Uterus (tissue), 4 donors: Measurements from ENCODE around the gene TYRO3. TPM values are rescaled to one million over a fixed set of nuclear protein-coding genes. Genes with fewer than 3 reads are reported as not detected.

Experiments used
- DNase-seq, 2 donors: peaks; one replicate each; pipeline ENCODE4 v3.0.0-alpha.2; 2019 to 2020
- H3K27ac ChIP-seq, 2 donors: fragments of 200-600 bp; sonication (generic); 1 replicate in 1 of 2; 2 replicates in 1 of 2; pipeline ENCODE4 v1.5.1; 2016 to 2018
- H3K27me3 ChIP-seq, 2 donors: fragments of 200-600 bp; sonication (generic); one replicate each; pipeline ENCODE4 v1.5.1; 2018 to 2019; ENCODE audit warnings: control low read depth in 1 of 2
- H3K36me3 ChIP-seq, 2 donors: fragments of 200-600 bp; sonication (generic); one replicate each; pipeline ENCODE4 v1.5.1; 2019; ENCODE audit warnings: control low read depth in 1 of 2
- H3K4me1 ChIP-seq, 2 donors: fragments of 200-600 bp; sonication (generic); one replicate each; pipeline ENCODE4 v1.5.1; 2018 to 2019; ENCODE audit warnings: control low read depth in 1 of 2
- H3K4me3 ChIP-seq, 2 donors: fragments of 200-600 bp; sonication (generic); 1 replicate in 1 of 2; 2 replicates in 1 of 2; pipeline ENCODE4 v1.5.1; 2018 to 2019; ENCODE audit warnings: mild to moderate bottlenecking in 1 of 2
- H3K9me3 ChIP-seq, 2 donors: fragments of 200-600 bp; sonication (generic); one replicate each; pipeline ENCODE4 v1.5.1; 2019; ENCODE audit warnings: control low read depth in 1 of 2
- CTCF ChIP-seq, 4 experiments: fragments of 200-600 bp in 2 of 4; fragments of 450-650 bp in 2 of 4; sonication (generic) in 2 of 4; IDR thresholded peaks; one replicate each; pipeline ENCODE4 v1.5.1; 2016 to 2019; ENCODE audit warnings: antibody characterized with exemption in 4 of 4, mild to moderate bottlenecking in 2 of 4, moderate library complexity in 1 of 4
- POLR2A ChIP-seq, 2 donors: fragments of 450-650 bp; IDR thresholded peaks; one replicate each; pipeline ENCODE4 v1.6.1; 2016; ENCODE audit warnings: antibody characterized with exemption in 2 of 2, mild to moderate bottlenecking in 1 of 2, moderate library complexity in 1 of 2
- intact Hi-C: fragments of 100-400 bp; cut with DNase I; formaldehyde crosslinking; loops from one replicate; pipeline ENCODE4 v1.15.1; 2023; ENCODE audit warnings: low total_unique reads
- total RNA-seq, 4 donors: library from RNA; depleted of rRNA in 3 of 4; stranded (reverse); fragments of >200 nt in 3 of 4; gene quantifications; one replicate each; pipeline versions ENCODE4 v1.1.0 to v1.2.4, GENCODE V29; 2014 to 2023
- donor health status: DM: yes; HTN: yes; CAD: no.

TYRO3 gene
- total RNA-seq, 4 donors from 2014 or later: 6.5 to 34.8 (median 24.3) TPM

- no peak for DNase-seq
- no peaks in the 10 kb centered on the region for H3K4me1 ChIP-seq
- H3K27me3 ChIP-seq: no peaks in the 10 kb centered on the region
- intact Hi-C loops: no loop called here
- H3K36me3 ChIP-seq: no peaks in the 10 kb centered on the region
- no peak overlapping the region for H3K4me3 ChIP-seq
- no peaks in the 10 kb centered on the region for H3K9me3 ChIP-seq
- TF ChIP-seq CTCF (IDR thresholded peaks at IDR 0.05) (no peak), POLR2A (IDR thresholded peaks at IDR 0.05) (no peak)
- no peak overlapping the region for H3K27ac ChIP-seq
These were observed 35.9 kb upstream of the TYRO3 start for GRCh38 chr15:41523097-41523496.

GRCh38 chr15:41530363-41530956 lies 28.6 kb upstream of the TYRO3 start:
- Histone ChIP-seq H3K27me3 (no peaks in the 10 kb centered on the region), H3K36me3 (no peaks in the 10 kb centered on the region), H3K4me1 (no peaks in the 10 kb centered on the region), H3K9me3 (no peaks in the 10 kb centered on the region), H3K4me3 (no peak overlapping the region), H3K27ac (no peak overlapping the region)
- DNase-seq: no peak
- TF ChIP-seq POLR2A (IDR thresholded peaks at IDR 0.05) (no peak), CTCF (IDR thresholded peaks at IDR 0.05) (no peak)
- intact Hi-C loops: no loop called here

- Histone ChIP-seq H3K27ac (no peak overlapping the region), H3K27me3 (no peaks in the 10 kb centered on the region), H3K4me3 (no peak overlapping the region), H3K9me3 (no peaks in the 10 kb centered on the region), H3K4me1 (no peaks in the 10 kb centered on the region), H3K36me3 (no peaks in the 10 kb centered on the region)
- no peak for DNase-seq
- intact Hi-C loops: no loop called here
- TF ChIP-seq POLR2A (IDR thresholded peaks at IDR 0.05) (no peak), CTCF (IDR thresholded peaks at IDR 0.05) (no peak)
These were observed 23.5 kb upstream of the TYRO3 start for GRCh38 chr15:41535544-41535943.

- no peak for DNase-seq
- Histone ChIP-seq H3K27me3 (no peaks in the 10 kb centered on the region), H3K9me3 (no peaks in the 10 kb centered on the region), H3K27ac (no peak overlapping the region), H3K4me3 (no peak overlapping the region), H3K36me3 (no peaks in the 10 kb centered on the region), H3K4me1 (no peaks in the 10 kb centered on the region)
- intact Hi-C loops: no loop called here
- TF ChIP-seq POLR2A (IDR thresholded peaks at IDR 0.05) (no peak), CTCF (IDR thresholded peaks at IDR 0.05) (no peak)
These were observed 22.1 kb upstream of the TYRO3 start for GRCh38 chr15:41536866-41537265.

DNA sequence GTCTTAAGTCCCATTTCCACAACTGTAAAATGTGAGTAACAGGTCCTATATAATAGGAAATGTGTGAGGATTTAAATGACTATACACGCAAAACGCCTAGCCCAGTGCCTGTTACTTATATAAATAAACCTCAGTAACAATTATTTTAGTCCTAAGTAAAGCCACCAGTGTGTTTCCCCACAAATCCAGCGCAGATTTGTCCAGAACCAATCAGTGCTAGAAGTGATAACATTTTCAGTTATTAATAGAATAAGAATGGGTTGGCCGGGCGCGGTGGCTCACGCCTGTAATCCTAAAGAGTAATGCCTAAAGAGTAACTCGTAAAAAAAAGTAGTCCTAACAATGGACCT lies 15.5 kb upstream of the TYRO3 start:
- intact Hi-C loops: no loop called here
- TF ChIP-seq POLR2A (IDR thresholded peaks at IDR 0.05) (no peak), CTCF (IDR thresholded peaks at IDR 0.05) (no peak)

More for the DNA sequence above, 15.5 kb upstream of the TYRO3 start:
- Histone ChIP-seq H3K9me3 (no peaks in the 10 kb centered on the region), H3K36me3 (no peaks in the 10 kb centered on the region), H3K4me1 (no peaks in the 10 kb centered on the region), H3K27ac (peak overlapping the region; percentile 66 to 76), H3K27me3 (no peaks in the 10 kb centered on the region), H3K4me3 (peak overlapping the region; percentile 70 to 73)
- no peak for DNase-seq
